ENCODE measurements around the gene PRR16. TPM values are rescaled to one million over a fixed set of nuclear protein-coding genes. Genes with fewer than 3 reads are reported as not detected.
A peak's percentile ranks its signal among the peaks of the same experiment; 100 is the strongest.

The PRR16 gene
- total and polyA plus RNA-seq, 2 experiments from 2014 or later, result 1.0 to 1.7 TPM

GRCh38 chr5:120510098-120510637, 46.1 kb downstream of the PRR16 start (continued):
- TF ChIP-seq, protein P1, sequence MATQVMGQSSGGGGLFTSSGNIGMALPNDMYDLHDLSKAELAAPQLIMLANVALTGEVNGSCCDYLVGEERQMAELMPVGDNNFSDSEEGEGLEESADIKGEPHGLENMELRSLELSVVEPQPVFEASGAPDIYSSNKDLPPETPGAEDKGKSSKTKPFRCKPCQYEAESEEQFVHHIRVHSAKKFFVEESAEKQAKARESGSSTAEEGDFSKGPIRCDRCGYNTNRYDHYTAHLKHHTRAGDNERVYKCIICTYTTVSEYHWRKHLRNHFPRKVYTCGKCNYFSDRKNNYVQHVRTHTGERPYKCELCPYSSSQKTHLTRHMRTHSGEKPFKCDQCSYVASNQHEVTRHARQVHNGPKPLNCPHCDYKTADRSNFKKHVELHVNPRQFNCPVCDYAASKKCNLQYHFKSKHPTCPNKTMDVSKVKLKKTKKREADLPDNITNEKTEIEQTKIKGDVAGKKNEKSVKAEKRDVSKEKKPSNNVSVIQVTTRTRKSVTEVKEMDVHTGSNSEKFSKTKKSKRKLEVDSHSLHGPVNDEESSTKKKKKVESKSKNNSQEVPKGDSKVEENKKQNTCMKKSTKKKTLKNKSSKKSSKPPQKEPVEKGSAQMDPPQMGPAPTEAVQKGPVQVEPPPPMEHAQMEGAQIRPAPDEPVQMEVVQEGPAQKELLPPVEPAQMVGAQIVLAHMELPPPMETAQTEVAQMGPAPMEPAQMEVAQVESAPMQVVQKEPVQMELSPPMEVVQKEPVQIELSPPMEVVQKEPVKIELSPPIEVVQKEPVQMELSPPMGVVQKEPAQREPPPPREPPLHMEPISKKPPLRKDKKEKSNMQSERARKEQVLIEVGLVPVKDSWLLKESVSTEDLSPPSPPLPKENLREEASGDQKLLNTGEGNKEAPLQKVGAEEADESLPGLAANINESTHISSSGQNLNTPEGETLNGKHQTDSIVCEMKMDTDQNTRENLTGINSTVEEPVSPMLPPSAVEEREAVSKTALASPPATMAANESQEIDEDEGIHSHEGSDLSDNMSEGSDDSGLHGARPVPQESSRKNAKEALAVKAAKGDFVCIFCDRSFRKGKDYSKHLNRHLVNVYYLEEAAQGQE (IDR thresholded peaks at IDR 0.05; ENCODE audit: unreplicated experiment), result no peak
- TF ChIP-seq EZH2 (IDR thresholded peaks at IDR 0.05; ENCODE audit: low read depth, unreplicated experiment) (no peak), ZNF114 (CRISPR knock-in tag; IDR thresholded peaks at IDR 0.05) (no peak)

DNA sequence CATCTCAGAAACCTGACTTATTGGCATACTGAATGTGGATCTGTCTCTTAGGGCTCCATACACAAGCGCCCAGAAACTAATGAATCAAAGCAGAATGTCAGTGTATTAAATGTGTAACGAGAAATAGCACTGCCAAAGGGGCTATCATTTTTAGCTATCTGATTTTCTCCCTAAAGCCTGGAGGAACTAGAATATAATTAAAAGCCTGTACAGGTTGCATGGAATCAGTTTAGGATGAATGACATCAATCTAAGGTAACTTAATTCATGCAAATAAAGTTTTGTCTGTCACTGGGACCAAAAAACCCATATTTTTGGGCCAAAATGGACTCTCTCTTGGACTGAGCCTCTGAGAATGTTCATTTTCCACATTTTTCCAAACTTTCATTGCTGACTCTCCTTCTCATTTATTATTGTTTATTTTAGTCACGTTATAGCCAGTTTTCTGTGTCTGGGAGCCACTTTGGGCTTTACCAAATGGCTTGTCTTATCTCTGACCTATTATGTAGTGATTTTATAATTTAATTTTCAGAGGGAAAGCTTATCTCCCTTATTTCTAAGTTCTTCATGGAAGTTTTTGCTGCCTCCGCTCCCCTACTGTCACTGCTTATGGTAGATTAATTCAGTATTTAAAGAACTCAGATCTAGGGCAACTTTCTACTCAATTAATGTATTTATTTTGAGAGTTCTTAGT, 47.0 kb downstream of the PRR16 start:
- H3K9me3 Mint-ChIP-seq, result no peaks in the 10 kb centered on the region
- Histone ChIP-seq H3K4me3 (peak overlapping the region; percentile 5; the same call in 1 of the 2 replicates), H3K36me3 (ENCODE audit: insufficient read depth) (no peaks in the 10 kb centered on the region), H3K4me2 (peak overlapping the region; percentile 72), H4K20me1 (replicated peaks; ENCODE audit: insufficient read depth) (no peaks in the 10 kb centered on the region), H3K9me2 (ENCODE audit: insufficient read depth) (peaks cover 3% of the 10 kb centered on the region; the same call in 1 of the 2 replicates), H3K27me3 (ENCODE audit: insufficient read depth) (no peaks in the 10 kb centered on the region), H3K27ac (ENCODE audit: low read depth) (peak overlapping the region; percentile 89), H3F3A (replicated peaks; ENCODE audit: low read depth) (no peaks in the 10 kb centered on the region), H2AFZ (no peak overlapping the region), H3K79me2 (replicated peaks; ENCODE audit: insufficient read depth) (no peaks in the 10 kb centered on the region), H3K4me1 (ENCODE audit: insufficient read depth) (peaks cover 58% of the 10 kb centered on the region)
- H3K4me3 Mint-ChIP-seq, result no peak overlapping the region; the same call in 2 of the 3 replicates
- ATAC-seq (no peak), DNase-seq (ENCODE audit: low spot score) (no peak)
- H3K36me3 Mint-ChIP-seq (ENCODE audit: low read depth), result no peaks in the 10 kb centered on the region
- peaks cover 67% of the 10 kb centered on the region for H3K4me1 Mint-ChIP-seq
- peaks cover 3% of the 10 kb centered on the region for H3K27me3 Mint-ChIP-seq (ENCODE audit: insufficient read depth, low read depth, poor library complexity)
- peak overlapping the region; percentile 67 for H3K27ac Mint-ChIP-seq
- TF ChIP-seq EZH2 (IDR thresholded peaks at IDR 0.05; ENCODE audit: low read depth, unreplicated experiment) (no peak), ZNF114 (CRISPR knock-in tag; IDR thresholded peaks at IDR 0.05) (no peak), NANOG (IDR thresholded peaks at IDR 0.05; ENCODE audit: borderline replicate concordance) (no peak), STAT1 (IDR thresholded peaks at IDR 0.05; ENCODE audit: unreplicated experiment) (no peak), ZNF331 (CRISPR knock-in tag; IDR thresholded peaks at IDR 0.05; ENCODE audit: low read depth) (no peak), ETS1 (IDR thresholded peaks at IDR 0.05) (no peak), JUNB (IDR thresholded peaks at IDR 0.05; ENCODE audit: unreplicated experiment) (no peak), EZH2phosphoT487 (IDR thresholded peaks at IDR 0.05; ENCODE audit: unreplicated experiment) (no peak)
- TF ChIP-seq, protein P1 (IDR thresholded peaks at IDR 0.05; ENCODE audit: unreplicated experiment), result no peak

Data from GM23338 (cell line).